Right lobe of liver (tissue), 4 donors: ENCODE results near the gene CPSF3.

Source experiments
- POLR2A ChIP-seq: fragments of 450-650 bp; IDR thresholded peaks from one replicate; pipeline ENCODE4 v1.6.1; 2017; ENCODE audit warnings: antibody characterized with exemption, mild to moderate bottlenecking
- TF ChIP-seq, protein P1 (sequence below), 4 donors: fragments of 200-600 bp in 3 of 4; fragments of 450-650 bp in 1 of 4; IDR thresholded peaks; one replicate each; pipeline versions ENCODE4 v1.5.1 to v1.8.0; 2016 to 2022; ENCODE audit warnings: antibody characterized with exemption in 4 of 4, mild to moderate bottlenecking in 2 of 4
- donor health status: DM: no; HTN: no; CAD: no.
- donor health status: DM: no; HTN: no; CAD: no.
- donor health status: DM: no; HTN: yes; CAD: no.

DNA sequence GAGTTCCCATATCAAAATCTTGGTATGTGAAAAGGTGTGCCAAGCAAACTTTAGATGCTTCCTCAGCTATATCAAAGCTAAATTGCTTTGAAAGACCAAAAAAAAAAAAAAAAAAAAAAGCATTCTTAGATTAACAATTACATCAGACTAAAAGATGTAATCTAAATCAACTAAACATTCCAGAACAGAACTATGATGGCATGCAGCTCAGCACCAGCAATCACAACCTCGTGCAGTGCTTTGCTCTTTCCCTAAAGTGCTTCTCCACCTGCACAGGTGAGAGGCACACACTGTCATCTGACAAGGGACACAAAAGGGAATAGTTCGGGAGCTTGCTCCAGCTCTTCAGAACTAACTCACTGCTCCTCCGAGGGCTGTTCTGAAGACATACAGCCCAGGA is 94.7 kb downstream of the CPSF3 start:
- TF ChIP-seq POLR2A = no peak
- TF ChIP-seq, protein P1, sequence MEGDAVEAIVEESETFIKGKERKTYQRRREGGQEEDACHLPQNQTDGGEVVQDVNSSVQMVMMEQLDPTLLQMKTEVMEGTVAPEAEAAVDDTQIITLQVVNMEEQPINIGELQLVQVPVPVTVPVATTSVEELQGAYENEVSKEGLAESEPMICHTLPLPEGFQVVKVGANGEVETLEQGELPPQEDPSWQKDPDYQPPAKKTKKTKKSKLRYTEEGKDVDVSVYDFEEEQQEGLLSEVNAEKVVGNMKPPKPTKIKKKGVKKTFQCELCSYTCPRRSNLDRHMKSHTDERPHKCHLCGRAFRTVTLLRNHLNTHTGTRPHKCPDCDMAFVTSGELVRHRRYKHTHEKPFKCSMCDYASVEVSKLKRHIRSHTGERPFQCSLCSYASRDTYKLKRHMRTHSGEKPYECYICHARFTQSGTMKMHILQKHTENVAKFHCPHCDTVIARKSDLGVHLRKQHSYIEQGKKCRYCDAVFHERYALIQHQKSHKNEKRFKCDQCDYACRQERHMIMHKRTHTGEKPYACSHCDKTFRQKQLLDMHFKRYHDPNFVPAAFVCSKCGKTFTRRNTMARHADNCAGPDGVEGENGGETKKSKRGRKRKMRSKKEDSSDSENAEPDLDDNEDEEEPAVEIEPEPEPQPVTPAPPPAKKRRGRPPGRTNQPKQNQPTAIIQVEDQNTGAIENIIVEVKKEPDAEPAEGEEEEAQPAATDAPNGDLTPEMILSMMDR (IDR thresholded peaks at IDR 0.05) = no peak
